ENCODE measurements around the gene AQP5.

DNA sequence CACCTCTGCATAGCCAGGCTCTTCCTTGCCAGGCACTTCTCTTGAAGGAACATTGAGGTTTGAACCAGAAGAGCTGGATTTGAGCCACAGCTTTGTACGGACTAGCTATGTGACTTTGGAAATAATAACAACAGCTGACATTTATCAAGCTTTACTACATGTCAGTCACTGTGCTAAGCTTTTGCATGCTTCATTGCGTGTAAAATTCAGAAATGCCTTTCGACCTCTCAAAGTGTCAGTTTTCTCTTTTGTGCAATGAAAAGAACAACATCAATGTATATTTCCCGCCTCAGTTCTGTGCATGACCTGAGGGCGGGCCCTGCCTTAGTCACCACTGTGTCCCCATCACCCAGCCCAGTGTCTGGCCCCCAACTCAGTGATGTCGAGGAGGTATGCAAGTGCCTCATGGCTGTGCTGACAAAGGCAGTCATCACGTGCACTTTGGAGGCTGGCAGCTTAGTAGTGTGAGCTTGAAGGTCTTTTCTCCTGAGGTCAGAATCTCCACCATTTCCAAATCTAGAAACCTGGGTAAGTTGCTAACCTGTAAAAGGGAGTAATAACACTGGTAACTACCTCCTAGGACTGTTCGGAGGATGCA lies 29.0 kb upstream of the AQP5 start:
- TF ChIP-seq EZH2 (IDR thresholded peaks at IDR 0.05; ENCODE audit: insufficient read depth, poor library complexity, severe bottlenecking) (no peak), EZH2phosphoT487 (IDR thresholded peaks at IDR 0.05; ENCODE audit: insufficient read depth, low read depth) (no peak)

Measured in GM23248 (cell line).